Effector CD8-positive, alpha-beta T cell (primary cell): Measurements from ENCODE around the gene PGD.
"Not testable (repeated sequence)": the region's sequence is repeated elsewhere in the genome, so short reads cannot be mapped to it uniquely, and the experiment has no call there.

Experiments
- DNase-seq: peaks from one replicate; lab custom pipeline; 2025; lab: John Stamatoyannopoulos, UW
- total RNA-seq, 4 experiments: gene quantifications; one replicate each; lab custom pipeline; 2026; lab: John Stamatoyannopoulos, UW

PGD gene
- 31.9 to 65.1 (median 55.7) reads per million in 4 experiments for total RNA-seq

GRCh38 chr1:10398734-10399443, at the start of gene PGD:
Gene PGD (plus strand): TSS chr1:10399064. CDS start chr1:10399118, 54 bp downstream.
- DNase-seq, result peak; percentile 95

DNA sequence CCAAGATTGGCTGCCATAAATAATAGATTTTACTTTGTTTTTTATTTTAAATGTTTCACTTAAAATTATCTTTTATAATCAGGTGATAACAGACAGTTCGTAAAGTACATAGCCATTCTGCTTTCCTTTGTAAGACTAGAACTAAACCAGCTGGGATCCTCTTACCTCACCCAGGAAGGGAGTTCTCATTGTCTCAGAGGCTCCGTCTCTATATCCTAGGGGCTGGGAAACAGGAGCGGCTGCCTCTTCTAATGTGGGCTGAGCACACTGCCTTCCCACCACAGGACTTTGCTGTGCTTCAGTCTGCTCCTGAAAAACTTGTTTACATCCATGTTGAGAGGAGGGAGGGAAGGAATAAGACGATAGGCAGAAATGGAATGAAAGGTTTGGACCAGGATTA, 45.6 kb upstream of the PGD start:
- no peak for DNase-seq

- no peak for DNase-seq
Observed at GRCh38 chr1:10353693-10354092, 45.2 kb upstream of the PGD start.

DNA sequence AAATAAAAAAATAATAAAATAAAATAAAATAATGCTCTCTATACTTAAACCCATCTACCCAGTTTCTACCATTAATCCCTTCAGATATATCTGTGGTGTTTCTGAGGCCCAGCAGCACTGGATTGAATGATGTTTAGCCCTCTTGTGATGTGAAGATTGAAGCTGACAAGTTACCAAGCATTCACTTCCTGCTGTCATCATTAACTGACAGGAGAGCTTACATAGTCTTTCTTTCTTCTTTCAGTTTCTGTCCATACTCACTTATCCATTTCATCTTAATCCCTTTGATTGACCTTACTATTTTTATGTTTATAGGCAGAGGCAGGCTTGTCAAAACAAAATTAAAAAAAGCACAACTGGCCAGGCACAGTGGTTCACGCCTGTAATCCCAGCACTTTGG, 38.8 kb upstream of the PGD start:
- DNase-seq, result no peak

DNA sequence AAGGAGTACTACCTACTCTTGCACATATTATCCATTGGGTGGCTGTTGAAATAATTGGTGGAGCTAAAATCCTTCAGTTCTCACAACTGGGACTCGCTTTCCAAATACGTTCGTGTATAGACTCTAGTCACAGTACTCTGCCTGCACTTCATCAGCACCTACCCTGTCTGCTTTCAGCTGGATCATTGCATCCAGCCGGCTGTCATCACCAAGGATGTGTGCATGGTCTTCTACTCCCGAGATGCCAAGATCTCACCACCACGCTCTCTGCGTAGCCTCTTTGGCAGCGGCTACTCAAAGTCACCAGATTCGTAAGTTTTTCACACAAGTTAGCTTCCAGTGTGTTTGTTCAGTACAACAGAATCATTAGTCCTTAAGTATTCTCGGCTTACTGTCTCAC, 37.3 kb upstream of the PGD start:
- DNase-seq, result no peak

- no peak for DNase-seq
Observed at GRCh38 chr1:10368194-10368593, 30.7 kb upstream of the PGD start.

- no peak for DNase-seq
Observed at GRCh38 chr1:10374442-10374860, 24.4 kb upstream of the PGD start.

GRCh38 chr1:10377365-10378029, 21.4 kb upstream of the PGD start:
- DNase-seq, result not testable (repeated sequence)

GRCh38 chr1:10378081-10378841, 20.6 kb upstream of the PGD start:
- DNase-seq, result no peak

DNA sequence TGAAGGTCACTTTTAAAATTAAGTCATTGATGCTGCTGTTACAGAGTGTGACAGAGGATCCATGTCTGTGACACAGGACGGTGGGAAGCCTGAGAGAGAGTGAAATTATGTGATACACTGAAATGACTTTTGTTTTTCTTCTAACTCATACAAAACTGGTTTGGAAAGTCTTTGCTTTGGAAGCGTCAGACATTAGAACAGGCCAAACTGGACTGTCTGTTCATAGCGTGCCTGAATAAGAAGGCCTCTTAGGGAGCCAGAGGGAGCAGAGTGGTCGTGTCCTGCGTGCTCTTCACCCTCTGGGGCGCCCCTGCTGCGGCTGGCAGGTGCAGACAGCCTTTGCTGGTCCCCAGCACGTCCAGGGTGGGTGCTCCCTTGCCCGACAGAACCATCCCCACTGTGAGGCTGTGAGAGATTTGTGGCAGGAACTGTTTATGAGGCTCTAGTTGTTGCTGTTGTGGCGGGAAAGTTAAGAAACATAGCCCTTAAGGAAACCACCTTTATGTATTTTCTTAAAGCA, 19.7 kb upstream of the PGD start:
- DNase-seq, result no peak

- no peak for DNase-seq
Observed at GRCh38 chr1:10379676-10380075, 19.2 kb upstream of the PGD start.

DNA sequence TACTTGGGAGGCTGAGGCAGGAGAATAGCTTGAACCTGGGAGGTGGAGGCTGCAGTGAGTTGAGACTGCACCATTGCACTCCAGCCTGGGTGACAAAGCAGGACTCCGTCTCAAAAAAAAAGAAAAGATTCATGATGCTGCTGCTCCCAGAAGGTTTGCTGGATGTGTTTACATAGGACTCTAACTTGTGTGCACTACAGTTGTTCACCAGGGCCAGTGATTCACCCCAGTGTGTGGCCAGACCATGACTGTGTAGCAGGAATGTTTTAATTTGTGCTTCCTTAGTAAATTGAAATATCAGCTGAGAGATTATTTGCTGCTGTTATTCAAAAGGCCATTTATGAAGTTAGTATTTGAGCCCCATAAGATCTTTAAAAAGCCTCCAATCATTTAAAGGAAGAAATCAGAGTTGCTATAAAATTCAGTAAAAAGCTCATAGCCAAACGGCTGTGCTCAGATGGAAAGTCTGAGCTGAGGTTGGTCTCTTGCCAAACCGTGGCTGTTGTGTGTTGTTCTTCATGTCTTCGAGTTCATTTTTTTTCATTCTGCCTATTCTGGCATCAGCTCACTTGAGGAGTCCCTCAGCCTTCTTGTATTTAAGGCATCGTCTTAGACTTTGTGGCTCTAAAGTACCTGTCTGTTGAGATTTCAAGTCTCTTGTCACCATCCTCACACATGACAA, 18.1 kb upstream of the PGD start:
- no peak for DNase-seq

- no peak for DNase-seq
Observed at GRCh38 chr1:10383630-10384029, 15.2 kb upstream of the PGD start.

- no peak for DNase-seq
Observed at GRCh38 chr1:10384219-10384618, 14.6 kb upstream of the PGD start.

- DNase-seq, result no peak
Observed at GRCh38 chr1:10386761-10387676, 11.8 kb upstream of the PGD start.

- no peak for DNase-seq
Observed at GRCh38 chr1:10387677-10388386, 11.0 kb upstream of the PGD start.

GRCh38 chr1:10388387-10388715, 10.5 kb upstream of the PGD start:
- DNase-seq, result no peak

DNA sequence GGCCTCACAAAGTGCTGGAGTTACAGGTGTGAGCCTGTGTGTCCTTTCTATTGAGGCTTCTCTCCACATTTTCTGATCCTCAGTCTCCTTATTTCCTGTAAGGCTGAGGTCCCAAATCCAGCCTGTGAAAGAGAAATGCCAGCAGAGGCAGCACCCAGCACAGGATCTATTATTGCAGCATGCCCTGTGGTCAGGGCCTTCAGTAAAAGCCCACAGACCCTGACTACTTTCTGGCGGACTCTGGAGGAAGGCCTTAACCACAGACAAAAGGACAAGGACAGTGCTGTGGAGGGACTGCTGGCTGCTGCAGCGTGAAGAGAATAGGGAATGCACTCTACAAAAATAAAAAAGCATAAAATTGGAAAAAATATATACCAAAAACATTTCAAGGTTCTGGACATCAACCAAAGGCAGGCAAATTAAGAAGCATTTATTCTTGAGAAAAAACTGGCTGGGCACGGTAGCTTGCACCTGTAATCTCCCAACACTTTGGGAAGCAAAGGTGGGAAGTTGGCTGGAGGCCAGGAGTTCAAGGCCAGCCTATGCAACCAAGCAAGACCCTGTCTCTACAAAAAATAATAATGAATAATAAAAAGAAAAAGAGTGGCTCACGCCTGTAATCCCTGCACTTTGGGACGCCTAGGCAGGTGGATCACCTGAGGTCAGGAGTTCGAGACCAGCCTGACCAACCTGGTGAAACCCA, 9.4 kb upstream of the PGD start:
- DNase-seq, result no peak

DNA sequence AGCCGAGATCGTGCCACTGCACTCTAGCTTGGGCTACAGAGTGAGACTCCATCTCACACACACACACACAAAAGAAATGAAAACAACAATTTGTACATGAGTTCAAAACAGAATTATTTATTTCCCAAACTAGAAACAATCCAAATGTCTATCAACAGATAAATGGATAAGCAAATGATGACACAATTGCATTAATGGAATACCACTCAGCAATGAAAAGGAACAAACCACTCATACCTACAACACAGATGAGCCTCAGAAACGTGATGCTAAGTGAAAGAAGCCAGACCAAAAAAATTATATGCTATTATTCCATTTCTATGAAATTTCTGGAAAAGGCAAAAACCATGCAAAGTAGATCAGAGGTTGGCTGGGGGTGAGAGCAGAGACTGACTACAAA, 2.0 kb upstream of the PGD start:
- DNase-seq, result no peak

- no peak for DNase-seq
Observed at GRCh38 chr1:10398278-10398733, 558 bp upstream of the PGD start.
